Erythroblast (primary cell): ENCODE data around the gene LZTS2.

Experiments
- GATA1 ChIP-seq: IDR thresholded peaks from 2 replicates; pipeline ENCODE4 v1.6.1; 2011; ENCODE audit warnings: low read depth, mild to moderate bottlenecking, control low read depth, low read length, moderate library complexity
- POLR2A ChIP-seq: IDR thresholded peaks from 2 replicates; pipeline ENCODE4 v1.6.1; 2011; ENCODE audit warnings: mild to moderate bottlenecking, low read length

- TF ChIP-seq POLR2A (no peak), GATA1 (no peak)
Measured at GRCh38 chr10:101041252-101041761, 41.7 kb downstream of the LZTS2 start.
